Liver (tissue), 2 donors: ENCODE data around the gene DTWD1.

Experiments used
- CTCF ChIP-seq: fragments of 150-350 bp; IDR thresholded peaks from 2 replicates; pipeline ENCODE4 v1.5.1; 2017; ENCODE audit warnings: improper control_type of control experiment, low read depth, low read length; ENCODE audit not compliant: missing input control
- MAX ChIP-seq: IDR thresholded peaks from 2 replicates; pipeline ENCODE4 v1.6.1; 2016; ENCODE audit warnings: antibody characterized with exemption
- donor health status: healthy.

GRCh38 chr15:49622561-49622960 lies 1.7 kb downstream of the DTWD1 start:
- TF ChIP-seq CTCF (no peak), MAX (no peak)
